GM20431 (cell line): ENCODE results near the gene DEFB128.

ENCODE experiments used
- in situ Hi-C: fragments of 300-500 bp; cut with MseI, MboI; formaldehyde crosslinking; loops from one replicate; pipeline ENCODE4 v1.15.0; 2020; ENCODE audit warnings: low sequenced_read_pairs; ENCODE audit not compliant: unreplicated experiment

Gene DEFB128

DNA sequence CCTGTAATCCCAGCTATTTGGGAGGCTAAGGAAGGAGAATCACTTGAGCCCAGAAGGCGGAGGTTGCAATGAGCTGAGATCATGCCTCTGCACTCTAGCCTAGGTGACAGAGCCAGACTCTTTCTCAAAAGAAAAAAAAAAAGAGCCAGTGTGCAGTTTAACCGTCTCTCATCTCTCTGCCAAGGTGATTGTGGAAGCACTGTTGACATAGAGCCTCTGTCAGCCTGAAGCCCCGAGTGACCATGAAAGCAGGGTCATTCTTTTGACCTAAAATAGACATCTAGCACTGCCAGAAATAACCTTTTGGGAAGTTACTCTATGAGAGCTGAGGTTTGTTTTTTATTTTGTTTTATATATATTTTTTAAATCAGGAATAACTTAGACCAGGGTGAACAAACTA lies 24.9 kb downstream of the DEFB128 start:
- in situ Hi-C loops: no loop called here

DNA sequence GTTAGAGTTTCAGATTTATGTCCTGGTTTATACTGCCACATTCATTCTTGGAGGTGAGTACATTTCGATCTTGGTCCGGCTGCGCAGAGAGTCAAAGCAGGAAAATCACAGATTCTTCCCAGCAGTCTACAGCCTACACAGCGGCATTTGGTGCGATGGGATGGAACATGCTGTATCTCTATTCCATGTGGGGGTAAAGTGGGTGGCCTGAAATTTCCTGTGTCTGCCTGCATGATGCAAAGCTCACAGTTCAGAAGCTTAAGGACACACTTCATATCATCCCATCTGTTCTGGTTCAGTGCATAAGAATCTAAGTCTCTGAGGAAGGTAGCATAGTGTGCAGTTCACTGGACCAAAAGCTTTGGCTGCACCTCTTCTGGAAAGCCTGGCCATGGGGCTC lies 32.4 kb downstream of the DEFB128 start, which contains the start of gene DEFB127:
Gene DEFB127 (plus strand): TSS at position 301 of the 400 bp plus-strand sequence. CDS start 91 bp downstream, at position 392.
- in situ Hi-C loops: no loop called here

GRCh38 chr20:152131-152530 lies 37.4 kb downstream of the DEFB128 start:
- in situ Hi-C loops: no loop called here

- in situ Hi-C loops: no loop called here
These were observed 43.6 kb downstream of the DEFB128 start for GRCh38 chr20:145877-146276.

DNA sequence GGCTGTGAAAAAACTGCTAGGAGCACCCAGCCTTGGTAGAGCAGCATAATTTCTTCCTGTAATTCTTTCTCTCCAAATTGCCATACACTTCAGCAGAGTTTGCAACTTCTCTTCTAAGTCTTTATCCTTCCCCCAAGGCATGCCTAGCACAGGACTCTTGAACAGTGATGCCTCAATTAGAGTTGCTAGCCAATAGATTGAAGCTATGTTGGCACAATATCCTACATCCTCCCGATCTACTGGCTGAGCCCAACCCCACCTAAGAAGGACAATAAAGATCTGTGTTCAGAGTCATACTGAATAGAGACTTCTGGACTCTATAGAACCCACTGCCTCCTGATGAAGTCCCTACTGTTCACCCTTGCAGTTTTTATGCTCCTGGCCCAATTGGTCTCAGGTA lies 47.2 kb downstream of the DEFB128 start, which contains the start of gene DEFB126:
Gene DEFB126 (plus strand): TSS at position 301 of the 400 bp plus-strand sequence. CDS start 39 bp downstream, at position 340.
- in situ Hi-C loops: no loop called here
